Keratinocyte (primary cell): ENCODE results near the gene MMS19.

ENCODE experiments used
- EZH2 ChIP-seq: IDR thresholded peaks from one replicate; pipeline ENCODE4 v1.6.1; 2012; ENCODE audit warnings: inconsistent platforms, mild to moderate bottlenecking, low read length, moderate library complexity
- TF ChIP-seq, protein P1 (sequence below), 3 experiments: IDR thresholded peaks in 1 of 3; conservative IDR thresholded peaks in 1 of 3; optimal IDR thresholded peaks in 1 of 3; 2 replicates in 2 of 3; 3 replicates in 1 of 3; pipeline versions ENCODE3 to v1.5.1; 2011; ENCODE audit warnings: low read length in 3 of 3, mild to moderate bottlenecking in 3 of 3, moderate library complexity in 2 of 3, control low read depth in 1 of 3, inconsistent platforms in 1 of 3; ENCODE audit not compliant: insufficient read depth in 2 of 3; ENCODE audit errors: extremely low read depth in 1 of 3

DNA sequence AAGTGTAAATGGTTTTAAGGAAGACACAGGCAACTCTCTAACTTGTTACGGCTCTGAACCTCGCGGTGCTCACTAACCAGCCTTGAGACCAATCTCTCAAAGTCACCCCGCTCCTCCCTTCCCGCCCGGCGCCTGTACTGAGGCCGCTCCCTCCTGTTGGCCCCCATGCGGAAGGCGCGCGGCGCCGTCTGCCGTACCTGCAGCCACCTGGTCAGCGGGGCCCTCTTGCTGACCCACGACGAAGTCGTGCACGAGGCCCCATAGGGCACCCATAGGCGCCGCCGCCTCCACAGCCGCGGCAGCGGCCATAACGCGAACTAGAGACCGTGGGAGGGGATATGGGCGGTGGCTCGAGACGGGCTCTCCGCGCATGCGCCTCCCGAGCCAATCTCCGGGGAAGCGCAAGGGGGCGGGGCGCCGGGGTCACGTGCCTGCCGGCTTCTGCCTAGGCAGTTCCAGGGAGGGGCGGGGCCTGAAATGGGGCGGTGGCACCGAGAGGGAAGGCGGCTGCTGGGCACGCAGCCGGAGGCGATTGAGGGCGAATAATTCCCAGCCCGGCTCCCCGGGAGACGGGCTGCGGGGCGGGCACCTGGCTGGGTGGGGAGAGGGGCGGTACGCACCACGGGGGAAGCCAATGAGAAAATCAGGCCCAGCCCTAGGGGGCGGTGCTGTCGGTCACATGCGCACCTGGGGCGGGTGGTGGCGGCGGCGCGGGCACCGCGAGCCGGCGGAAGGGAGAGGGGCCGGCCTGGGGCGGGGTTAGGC, at the start of gene MMS19:
- TF ChIP-seq, protein P1, sequence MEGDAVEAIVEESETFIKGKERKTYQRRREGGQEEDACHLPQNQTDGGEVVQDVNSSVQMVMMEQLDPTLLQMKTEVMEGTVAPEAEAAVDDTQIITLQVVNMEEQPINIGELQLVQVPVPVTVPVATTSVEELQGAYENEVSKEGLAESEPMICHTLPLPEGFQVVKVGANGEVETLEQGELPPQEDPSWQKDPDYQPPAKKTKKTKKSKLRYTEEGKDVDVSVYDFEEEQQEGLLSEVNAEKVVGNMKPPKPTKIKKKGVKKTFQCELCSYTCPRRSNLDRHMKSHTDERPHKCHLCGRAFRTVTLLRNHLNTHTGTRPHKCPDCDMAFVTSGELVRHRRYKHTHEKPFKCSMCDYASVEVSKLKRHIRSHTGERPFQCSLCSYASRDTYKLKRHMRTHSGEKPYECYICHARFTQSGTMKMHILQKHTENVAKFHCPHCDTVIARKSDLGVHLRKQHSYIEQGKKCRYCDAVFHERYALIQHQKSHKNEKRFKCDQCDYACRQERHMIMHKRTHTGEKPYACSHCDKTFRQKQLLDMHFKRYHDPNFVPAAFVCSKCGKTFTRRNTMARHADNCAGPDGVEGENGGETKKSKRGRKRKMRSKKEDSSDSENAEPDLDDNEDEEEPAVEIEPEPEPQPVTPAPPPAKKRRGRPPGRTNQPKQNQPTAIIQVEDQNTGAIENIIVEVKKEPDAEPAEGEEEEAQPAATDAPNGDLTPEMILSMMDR (optimal IDR thresholded peaks at IDR 0.05 in 1 of 3, IDR thresholded peaks at IDR 0.05 in 1 of 3, conservative IDR thresholded peaks at IDR 0.05 in 1 of 3; ENCODE audit: extremely low read depth in 1 of 3, insufficient read depth in 2 of 3, low read length in 3 of 3) = no peak
- TF ChIP-seq EZH2 = no peak
